Renal cortical epithelial cell (primary cell): ENCODE results near the gene TMEM214. TPM values are rescaled to one million over a fixed set of nuclear protein-coding genes. Genes with fewer than 3 reads are reported as not detected.

Source experiments
- DNase-seq: peaks from one replicate; pipeline ENCODE4 v3.0.0-alpha.2; 2011; ENCODE audit warnings: low read depth
- total RNA-seq: library from RNA; depleted of rRNA; stranded (reverse); fragments of >200 nt; gene quantifications from 2 replicates; pipeline ENCODE4 v1.2.3, GENCODE V29; 2014

Gene TMEM214, protein sequence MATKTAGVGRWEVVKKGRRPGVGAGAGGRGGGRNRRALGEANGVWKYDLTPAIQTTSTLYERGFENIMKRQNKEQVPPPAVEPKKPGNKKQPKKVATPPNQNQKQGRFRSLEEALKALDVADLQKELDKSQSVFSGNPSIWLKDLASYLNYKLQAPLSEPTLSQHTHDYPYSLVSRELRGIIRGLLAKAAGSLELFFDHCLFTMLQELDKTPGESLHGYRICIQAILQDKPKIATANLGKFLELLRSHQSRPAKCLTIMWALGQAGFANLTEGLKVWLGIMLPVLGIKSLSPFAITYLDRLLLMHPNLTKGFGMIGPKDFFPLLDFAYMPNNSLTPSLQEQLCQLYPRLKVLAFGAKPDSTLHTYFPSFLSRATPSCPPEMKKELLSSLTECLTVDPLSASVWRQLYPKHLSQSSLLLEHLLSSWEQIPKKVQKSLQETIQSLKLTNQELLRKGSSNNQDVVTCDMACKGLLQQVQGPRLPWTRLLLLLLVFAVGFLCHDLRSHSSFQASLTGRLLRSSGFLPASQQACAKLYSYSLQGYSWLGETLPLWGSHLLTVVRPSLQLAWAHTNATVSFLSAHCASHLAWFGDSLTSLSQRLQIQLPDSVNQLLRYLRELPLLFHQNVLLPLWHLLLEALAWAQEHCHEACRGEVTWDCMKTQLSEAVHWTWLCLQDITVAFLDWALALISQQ
- total RNA-seq = 16.8 and 29.3 TPM in 2 replicates

GRCh38 chr2:27032495-27033252 lies at the start of gene TMEM214:
Gene TMEM214 (plus strand): TSS chr2:27032965. CDS start chr2:27033016, 51 bp downstream.
- peak; percentile 72 for DNase-seq

DNA sequence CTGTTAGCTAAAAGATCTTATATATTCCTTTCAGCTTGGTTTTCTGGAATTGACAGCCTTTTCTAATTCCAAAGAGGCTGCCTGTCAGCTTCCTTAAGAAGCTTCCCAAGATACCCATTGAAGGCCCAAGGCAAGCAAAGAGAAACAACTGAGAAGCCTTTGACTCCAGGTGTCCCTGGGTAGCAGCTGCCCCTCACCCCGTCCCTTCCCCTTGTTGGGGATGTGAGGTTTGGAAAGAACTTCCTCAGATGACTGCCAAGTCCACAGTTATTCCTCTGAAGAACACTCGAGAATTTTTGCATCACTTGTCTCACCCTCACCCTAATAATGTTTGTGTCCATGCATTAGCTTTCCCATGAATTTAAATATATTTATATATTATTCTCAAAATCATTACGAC lies 49.0 kb upstream of the TMEM214 start:
- DNase-seq = no peak

- no peak for DNase-seq
These were observed 47.0 kb upstream of the TMEM214 start for GRCh38 chr2:26985807-26986206.

GRCh38 chr2:26986576-26986975 lies 46.2 kb upstream of the TMEM214 start:
- DNase-seq = no peak

- DNase-seq = peak; percentile 87
These were observed 44.5 kb upstream of the TMEM214 start for GRCh38 chr2:26988058-26988860.

DNA sequence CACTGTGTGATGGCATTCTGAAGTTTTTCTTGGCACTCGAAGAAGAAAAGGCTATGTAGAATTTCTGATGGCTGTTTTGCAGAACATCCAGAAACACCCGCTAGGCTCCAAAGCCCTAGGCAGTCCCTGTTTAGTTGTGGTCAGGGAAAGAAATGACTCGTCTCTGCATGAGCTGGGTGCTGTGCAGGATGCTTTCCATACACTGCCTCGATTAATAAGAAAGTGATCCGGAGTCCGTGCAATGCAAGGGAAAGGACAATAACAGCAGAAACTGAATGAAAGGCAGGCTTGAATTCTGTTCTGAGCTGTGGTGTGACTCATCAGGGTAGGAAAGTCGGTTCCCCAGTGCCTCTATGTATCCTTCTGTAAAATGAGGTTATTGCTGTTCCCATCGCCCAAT lies 43.6 kb upstream of the TMEM214 start:
- DNase-seq = peak; percentile 58

DNA sequence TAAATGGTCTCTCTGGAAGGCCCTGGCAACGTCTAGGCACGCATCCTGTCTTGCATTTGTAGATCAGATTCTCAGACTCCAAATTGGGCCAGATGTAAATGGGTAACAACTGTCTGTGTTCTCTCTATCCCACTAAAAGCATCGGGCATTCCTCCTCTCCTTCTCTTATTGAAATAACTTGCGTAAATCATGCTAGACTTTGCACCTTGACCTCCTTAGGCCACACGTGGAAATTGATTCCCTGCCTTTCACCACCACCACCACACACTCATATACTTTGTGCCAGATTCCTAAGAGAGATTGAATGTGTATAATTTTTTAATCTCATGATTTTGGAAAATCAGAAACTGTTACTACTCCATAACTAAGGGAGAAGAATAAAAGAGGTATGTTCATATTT lies 41.0 kb upstream of the TMEM214 start:
- DNase-seq = no peak

- DNase-seq = no peak
These were observed 39.0 kb upstream of the TMEM214 start for GRCh38 chr2:26993768-26994167.

DNA sequence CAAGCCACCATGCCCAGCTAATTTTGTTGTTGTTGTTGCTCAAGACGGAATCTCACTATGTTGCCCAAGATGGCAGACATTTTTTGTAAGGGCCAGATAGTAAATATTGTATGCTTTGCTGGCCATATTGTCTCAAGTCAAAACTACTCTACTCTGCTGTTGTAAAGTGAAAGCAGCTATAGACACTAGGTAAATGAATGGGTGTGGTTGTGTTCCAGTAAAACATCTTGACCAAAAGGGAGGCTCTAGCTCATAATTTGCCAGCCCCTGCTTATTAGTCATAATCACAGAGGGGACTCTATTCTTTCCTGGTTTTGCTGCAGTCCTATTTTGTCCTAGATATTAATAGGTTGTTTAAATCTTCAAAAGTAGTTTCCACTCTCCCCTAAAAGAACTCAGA lies 37.8 kb upstream of the TMEM214 start:
- no peak for DNase-seq

DNA sequence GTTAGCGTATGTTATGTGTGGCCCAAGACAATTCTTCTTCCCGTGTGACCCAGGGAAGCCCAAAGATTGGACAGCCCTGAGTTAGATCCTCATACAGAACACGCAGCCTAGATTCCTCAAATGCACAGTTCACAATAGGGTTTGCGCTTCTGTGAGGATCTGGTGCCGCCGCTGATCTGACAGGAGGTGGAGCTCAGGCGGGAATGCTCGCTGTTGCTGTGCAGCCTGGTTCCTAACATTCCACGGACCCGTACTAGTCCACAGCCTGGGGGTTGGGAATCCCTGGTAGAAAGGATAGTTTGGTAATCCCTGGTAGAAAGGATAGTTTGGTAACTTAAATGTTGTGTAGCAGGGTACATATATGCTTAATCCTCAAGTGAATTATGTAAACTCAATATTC lies 35.4 kb upstream of the TMEM214 start:
- DNase-seq = no peak

DNA sequence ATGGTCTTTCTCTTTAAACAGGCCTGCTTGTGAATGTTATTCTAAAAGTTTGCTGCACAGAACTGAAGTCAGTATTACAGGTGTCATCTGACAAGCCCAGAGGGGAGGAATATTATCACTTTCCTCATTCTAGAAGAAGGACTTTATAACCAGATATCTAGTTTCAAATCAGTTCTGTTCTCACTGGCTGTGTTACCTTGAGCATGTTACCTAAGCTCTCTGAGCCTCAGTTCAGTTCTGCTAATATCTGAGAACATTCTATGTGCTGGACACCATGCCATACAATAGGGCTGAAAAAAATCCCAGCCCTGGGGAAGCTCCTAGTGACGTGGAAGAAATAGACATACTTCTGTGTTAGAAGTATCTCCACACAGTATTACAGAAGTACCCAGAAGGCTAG lies 34.4 kb upstream of the TMEM214 start:
- DNase-seq = no peak

DNA sequence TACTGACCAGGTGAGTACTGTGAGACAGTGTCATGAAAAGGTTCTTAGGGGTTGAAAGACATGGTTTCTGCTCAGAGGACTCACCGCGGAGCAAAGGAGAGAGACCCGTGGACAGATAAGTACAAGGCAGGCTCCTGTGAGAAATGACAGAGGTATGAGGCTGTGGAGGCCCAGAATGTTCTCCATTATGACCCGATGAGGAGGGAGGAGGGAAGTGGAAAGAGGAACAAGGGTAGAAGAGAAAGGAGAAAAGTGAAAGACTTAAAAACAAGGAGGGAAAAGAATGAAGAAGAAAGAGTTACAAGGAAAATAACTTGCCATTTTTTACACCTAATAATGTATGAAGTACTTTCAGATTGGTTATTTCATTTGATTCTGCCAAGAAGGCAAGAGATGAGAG lies 32.5 kb upstream of the TMEM214 start:
- no peak for DNase-seq

DNA sequence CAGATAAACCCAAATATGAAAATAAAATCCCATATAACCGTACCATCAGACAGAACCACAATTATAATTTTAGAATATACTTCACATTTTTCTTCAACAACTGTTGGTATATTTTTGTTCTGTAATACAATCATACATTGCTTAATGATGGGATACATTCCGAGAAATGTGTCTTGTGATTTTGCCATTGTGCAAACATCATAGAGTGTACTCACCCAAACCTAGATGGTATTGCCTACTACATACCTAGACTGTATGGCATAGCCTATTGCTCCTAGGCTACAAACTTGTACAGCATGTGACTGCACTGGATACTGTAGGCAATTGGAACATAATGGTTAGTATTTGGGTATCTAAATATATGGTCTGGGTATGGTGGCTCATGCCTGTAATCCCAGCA lies 31.8 kb upstream of the TMEM214 start:
- no peak for DNase-seq

DNA sequence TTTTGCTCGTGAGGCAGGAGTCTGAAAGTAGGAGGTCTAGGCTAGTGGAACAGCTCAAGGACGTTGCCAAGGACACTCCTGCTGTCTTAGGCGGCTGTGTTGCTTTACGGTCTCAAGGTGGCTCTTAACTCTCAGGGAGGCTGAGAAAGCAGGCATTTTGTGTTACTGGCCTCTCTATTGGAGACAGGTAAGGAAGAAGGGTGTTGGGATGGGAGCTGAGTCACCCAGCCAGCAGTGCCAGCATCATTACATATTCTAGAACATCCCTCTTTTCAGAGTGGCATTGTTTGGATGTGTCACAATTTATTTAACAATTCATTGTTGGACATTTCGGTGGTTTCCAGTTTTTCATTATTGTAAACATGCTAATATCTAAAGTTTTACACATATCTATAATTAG lies 30.8 kb upstream of the TMEM214 start:
- DNase-seq = no peak

DNA sequence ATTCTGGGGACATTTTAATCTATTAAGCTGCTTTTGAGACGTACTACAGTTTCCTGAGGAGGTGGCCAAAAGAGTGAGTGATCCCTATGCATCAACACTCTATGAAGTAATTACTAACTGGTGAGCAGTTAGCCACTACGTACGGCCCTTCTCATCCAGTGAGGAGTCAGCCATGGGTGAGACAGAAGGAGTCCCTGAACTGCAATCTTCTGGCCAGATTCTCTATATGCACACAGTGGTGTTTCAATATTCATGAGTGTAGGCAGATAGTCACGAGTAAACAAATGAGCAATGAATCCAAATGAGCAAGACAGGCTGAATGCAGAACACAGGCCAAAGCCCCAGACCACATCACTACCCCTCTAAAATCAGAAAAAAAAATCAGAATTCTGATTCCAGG lies 29.8 kb upstream of the TMEM214 start:
- DNase-seq = no peak

- peak; percentile 27 for DNase-seq
These were observed 28.9 kb upstream of the TMEM214 start for GRCh38 chr2:27003857-27004256.

DNA sequence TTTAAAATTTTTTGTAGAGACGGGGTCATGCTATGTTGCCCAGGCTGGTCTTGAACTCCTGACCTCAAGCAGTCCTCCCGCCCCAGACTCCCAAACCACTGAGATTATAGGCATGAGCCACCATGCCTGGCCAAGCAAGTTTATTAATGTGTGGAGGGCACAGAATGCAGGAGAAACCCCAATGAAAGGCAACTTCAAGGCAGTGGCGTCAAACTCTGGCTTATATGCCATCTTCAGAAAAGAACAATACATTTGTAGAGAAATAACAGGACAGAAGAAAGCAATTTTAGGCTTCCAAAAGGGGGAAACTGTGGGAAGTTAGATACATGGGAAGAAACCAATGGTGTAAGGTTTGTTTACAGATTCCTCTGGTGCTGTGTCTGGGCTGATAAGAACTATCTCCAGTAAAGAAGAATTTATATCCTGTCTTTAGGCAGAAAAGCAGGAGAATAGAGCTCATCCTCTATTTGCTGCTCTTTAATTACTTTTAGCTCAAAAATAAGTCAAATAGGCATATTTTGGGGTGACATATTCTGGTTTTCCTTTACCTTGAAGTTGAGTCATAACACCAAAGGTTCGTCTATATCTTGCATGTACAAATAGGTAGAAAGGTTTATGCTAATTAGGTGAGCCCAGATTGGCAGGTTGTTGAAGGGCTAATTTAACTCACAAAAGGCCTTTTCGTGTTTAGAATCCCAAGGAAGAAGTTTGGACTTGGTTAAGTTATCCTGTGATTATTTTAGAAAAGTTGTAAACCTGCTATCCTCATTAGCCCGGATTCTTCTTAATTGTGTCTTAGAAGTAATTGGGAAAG lies 26.0 kb upstream of the TMEM214 start:
- DNase-seq = no peak

DNA sequence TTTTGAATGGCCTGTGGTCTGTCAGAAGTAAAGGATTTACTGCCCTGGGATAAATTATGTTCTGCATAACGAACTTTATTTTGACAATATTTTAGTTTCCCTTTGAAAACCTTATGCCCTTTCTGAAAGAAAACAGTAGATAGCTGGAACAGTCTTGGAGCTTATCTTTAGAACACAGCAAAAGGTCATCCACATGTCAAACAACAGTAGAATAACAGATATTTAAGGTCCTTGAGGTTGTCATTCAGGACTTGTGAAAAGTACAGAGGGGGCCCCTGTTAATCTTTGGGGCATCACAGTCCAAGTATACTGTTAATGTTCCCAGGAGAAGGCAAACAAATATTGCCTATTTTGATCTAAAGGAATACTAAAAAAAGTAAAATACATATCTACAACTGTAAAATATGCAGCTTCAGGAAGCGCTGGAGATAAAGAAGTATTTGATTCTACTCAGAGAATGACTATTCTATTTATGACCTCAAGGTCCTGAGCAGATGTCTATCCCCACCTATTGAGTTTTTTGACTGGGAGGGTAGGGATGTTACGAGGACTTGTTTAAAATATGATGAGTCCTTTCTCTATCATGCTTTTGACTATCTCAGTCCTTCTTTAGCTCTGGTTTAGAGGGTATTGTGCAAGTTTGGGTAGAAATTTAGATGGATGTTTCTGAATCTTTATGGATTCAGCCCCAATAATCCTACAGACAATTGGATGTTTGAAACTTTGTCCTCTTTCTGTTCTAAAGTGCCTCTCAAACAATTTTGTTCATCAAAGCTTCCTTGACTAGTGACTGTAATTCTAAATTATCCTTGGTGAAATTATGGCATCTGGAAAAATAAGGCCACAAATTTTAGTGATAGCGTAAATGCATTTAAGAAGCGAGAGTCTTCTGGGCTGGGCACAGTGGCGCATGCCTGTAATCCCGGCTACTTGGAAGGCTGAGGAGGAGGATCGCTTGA lies 25.1 kb upstream of the TMEM214 start:
- no peak for DNase-seq

DNA sequence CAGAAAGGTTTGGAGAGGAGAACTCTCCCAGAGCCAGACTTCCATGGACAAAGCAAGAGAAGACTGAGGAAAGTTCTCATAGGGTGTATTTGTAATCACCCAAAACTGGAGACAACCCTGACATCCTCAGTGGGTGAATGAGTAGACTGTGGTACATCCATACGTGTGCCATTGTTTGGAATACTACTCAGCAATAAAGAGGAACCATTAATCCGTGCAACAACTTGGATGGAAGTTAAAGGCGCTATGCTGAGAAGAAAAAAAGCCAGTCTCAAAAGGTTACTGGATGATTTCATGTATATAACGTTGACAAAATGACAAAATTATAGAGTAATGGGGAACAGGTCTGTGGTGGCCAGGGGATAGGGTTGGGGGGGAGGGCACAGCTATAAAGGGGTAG lies 24.1 kb upstream of the TMEM214 start:
- no peak for DNase-seq

DNA sequence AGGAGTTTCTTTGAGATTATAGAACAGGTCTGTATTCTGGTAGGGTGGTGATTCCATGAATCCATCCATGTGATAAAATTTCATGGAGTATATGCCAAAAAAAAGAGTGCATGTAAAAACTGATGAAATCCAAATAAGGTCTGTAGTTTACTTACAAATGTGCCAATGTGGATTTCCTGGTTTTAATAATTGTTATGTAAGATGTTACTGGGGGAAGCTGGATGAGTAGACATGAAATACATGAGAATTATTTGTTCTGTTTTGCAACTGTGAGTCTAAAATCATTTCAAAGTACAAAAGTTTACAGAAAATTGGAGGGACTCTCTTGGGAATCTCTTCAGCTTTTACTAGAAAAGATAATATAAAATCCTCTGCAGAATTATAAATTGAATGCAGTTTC lies 23.7 kb upstream of the TMEM214 start:
- no peak for DNase-seq
